Sigmoid colon (tissue), 3 donors: ENCODE data around the gene KIF1A.

Experiments
- CTCF ChIP-seq, 4 experiments: fragments of 450-650 bp in 3 of 4; fragments of 200-600 bp in 1 of 4; IDR thresholded peaks; one replicate each; pipeline ENCODE4 v1.5.1; 2016 to 2019; ENCODE audit warnings: antibody characterized with exemption in 4 of 4, mild to moderate bottlenecking in 3 of 4, moderate library complexity in 2 of 4
- POLR2A ChIP-seq, 2 donors: fragments of 450-650 bp; IDR thresholded peaks; one replicate each; pipeline ENCODE4 v1.6.1; 2016; ENCODE audit warnings: antibody characterized with exemption in 2 of 2, mild to moderate bottlenecking in 2 of 2, moderate library complexity in 2 of 2

- no peak for TF ChIP-seq POLR2A (IDR thresholded peaks at IDR 0.05)
- TF ChIP-seq CTCF (IDR thresholded peaks at IDR 0.05) = no peak
These were observed 24.0 kb downstream of the KIF1A start for GRCh38 chr2:240795916-240796510.
